Endothelial cell of umbilical vein (primary cell): ENCODE measurements around the gene URI1. TPM values are rescaled to one million over a fixed set of nuclear protein-coding genes. Genes with fewer than 3 reads are reported as not detected.

ENCODE experiments used
- BruUV-seq: library from RNA; stranded (reverse); fragments of 400-500 nt; replicated peaks from 2 replicates; lab custom pipeline; 2021; lab: Mats Ljungman, UMichigan
- CTCF ChIA-PET: fragments of 300-600, 350-600 bp; sonication (Branson Sonifier 250); formaldehyde crosslinking; loops from one replicate; lab custom pipeline; 2021; ENCODE audit warnings: antibody characterized with exemption, inconsistent platforms; lab: Charles Lee
- POLR2A ChIA-PET: fragments of 300-600, 350-600 bp; sonication (Branson Sonifier 250); formaldehyde crosslinking; loops from one replicate; lab custom pipeline; 2021; ENCODE audit warnings: antibody characterized with exemption, inconsistent platforms; lab: Charles Lee
- DNase-seq: peaks from one replicate; pipeline ENCODE4 v3.0.0-alpha.2; 2011; ENCODE audit warnings: low read depth, low spot score
- FAIRE-seq: peaks from 2 replicates; lab custom pipeline; 2011; peaks lifted over from hg19 to GRCh38; lab: Jason Lieb, UNC
- H2AFZ ChIP-seq: 2 replicates; pipeline ENCODE4 v1.6.0; 2012; ENCODE audit warnings: low read depth, low read length, control low read depth, inconsistent platforms
- H3K27ac ChIP-seq: 2 replicates; pipeline ENCODE4 v1.5.1; 2011; ENCODE audit warnings: low read depth, mild to moderate bottlenecking, control low read depth, low read length, moderate library complexity; ENCODE audit not compliant: insufficient read depth
- H3K27me3 ChIP-seq, 2 experiments: 2 replicates each; pipeline versions ENCODE4 v1.6.0 to v1.6.1; 2011; ENCODE audit warnings: low read length in 2 of 2, mixed read lengths in 1 of 2; ENCODE audit not compliant: control insufficient read depth in 2 of 2, insufficient read depth in 2 of 2
- H3K36me3 ChIP-seq, 2 experiments: 2 replicates in 1 of 2; 3 replicates in 1 of 2; pipeline ENCODE4 v1.5.1; 2011; ENCODE audit warnings: low read length in 2 of 2, mild to moderate bottlenecking in 1 of 2, moderate library complexity in 1 of 2; ENCODE audit not compliant: control insufficient read depth in 2 of 2, insufficient read depth in 2 of 2; ENCODE audit errors: extremely low read depth in 1 of 2
- H3K4me1 ChIP-seq: 3 replicates; pipeline ENCODE4 v1.5.1; 2011; ENCODE audit warnings: mild to moderate bottlenecking, low read length; ENCODE audit not compliant: control insufficient read depth, insufficient read depth; ENCODE audit errors: extremely low read depth
- H3K4me2 ChIP-seq: 2 replicates; pipeline ENCODE4 v1.6.1; 2011; ENCODE audit warnings: low read length, control low read depth, mixed read lengths; ENCODE audit not compliant: insufficient read depth
- H3K4me3 ChIP-seq, 3 experiments: fragments of 200-600 bp in 1 of 3; sonication (generic), shearing (Covaris generic) in 1 of 3; replicated peaks in 1 of 3; 2 replicates each; pipeline ENCODE4 v1.5.1; 2011 to 2016; ENCODE audit warnings: control low read depth in 3 of 3, low read length in 3 of 3, mild to moderate bottlenecking in 2 of 3, inconsistent platforms in 1 of 3, low read depth in 1 of 3, moderate library complexity in 1 of 3; ENCODE audit not compliant: insufficient read depth in 1 of 3
- H3K79me2 ChIP-seq: 2 replicates; pipeline ENCODE4 v1.6.0; 2012; ENCODE audit warnings: low read length, inconsistent platforms; ENCODE audit not compliant: control insufficient read depth, insufficient read depth
- H3K9ac ChIP-seq: replicated peaks from 2 replicates; pipeline ENCODE3; 2011; ENCODE audit warnings: low read length, control low read depth; ENCODE audit not compliant: insufficient read depth; ENCODE audit errors: extremely low read depth
- H3K9me1 ChIP-seq: replicated peaks from 3 replicates; pipeline ENCODE4 v1.6.0; 2011; ENCODE audit warnings: mild to moderate bottlenecking, low read length; ENCODE audit not compliant: control insufficient read depth, insufficient read depth; ENCODE audit errors: extremely low read depth
- H3K9me3 ChIP-seq: replicated peaks from 2 replicates; pipeline ENCODE4 v1.5.1; 2012; ENCODE audit warnings: low read length, inconsistent platforms; ENCODE audit not compliant: control insufficient read depth, insufficient read depth
- H4K20me1 ChIP-seq: replicated peaks from 2 replicates; pipeline ENCODE3; 2011; ENCODE audit warnings: mild to moderate bottlenecking, low read length; ENCODE audit not compliant: control insufficient read depth, insufficient read depth; ENCODE audit errors: extremely low read depth
- CTCF ChIP-seq, 2 donors: IDR thresholded peaks; 1 replicate in 1 of 2; 2 replicates in 1 of 2; pipeline ENCODE4 v1.5.1; 2011; ENCODE audit warnings: low read length in 2 of 2, mild to moderate bottlenecking in 2 of 2, moderate library complexity in 2 of 2, control low read depth in 1 of 2, inconsistent platforms in 1 of 2, low read depth in 1 of 2; ENCODE audit not compliant: insufficient read depth in 1 of 2; ENCODE audit errors: extremely low read depth in 1 of 2
- EZH2 ChIP-seq: IDR thresholded peaks from 2 replicates; pipeline ENCODE4 v1.6.1; 2012; ENCODE audit warnings: borderline replicate concordance, low read depth, mild to moderate bottlenecking, moderate library complexity, low read length, inconsistent platforms; ENCODE audit not compliant: severe bottlenecking
- FOS ChIP-seq: IDR thresholded peaks from 2 replicates; pipeline ENCODE4 v1.6.1; 2011; ENCODE audit warnings: mild to moderate bottlenecking, low read length, moderate library complexity, borderline replicate concordance; ENCODE audit not compliant: insufficient read depth
- GATA2 ChIP-seq: IDR thresholded peaks from 2 replicates; pipeline ENCODE4 v1.7.0; 2011; ENCODE audit warnings: low read depth, mild to moderate bottlenecking, moderate library complexity, mixed read lengths, low read length; ENCODE audit not compliant: insufficient read length, insufficient read depth
- JUN ChIP-seq: IDR thresholded peaks from 2 replicates; pipeline ENCODE4 v1.6.1; 2011; ENCODE audit warnings: borderline replicate concordance, low read depth; ENCODE audit not compliant: insufficient read length, insufficient read depth
- MAX ChIP-seq: IDR thresholded peaks from 2 replicates; pipeline ENCODE4 v1.6.1; 2011; ENCODE audit not compliant: insufficient read depth, insufficient read length
- MYC ChIP-seq: IDR thresholded peaks from one replicate; pipeline ENCODE4 v1.6.1; 2011; ENCODE audit warnings: mild to moderate bottlenecking, low read depth, low read length
- POLR2A ChIP-seq: IDR thresholded peaks from 2 replicates; pipeline ENCODE4 v1.6.1; 2012; ENCODE audit warnings: low read depth, mild to moderate bottlenecking, control low read depth, low read length
- POLR2AphosphoS5 ChIP-seq: IDR thresholded peaks from 2 replicates; pipeline ENCODE4 v1.6.1; 2012; ENCODE audit warnings: low read depth, mild to moderate bottlenecking, control low read depth, low read length, moderate library complexity; ENCODE audit not compliant: insufficient read depth
- dilution Hi-C: fragments of 300-500 bp; cut with MboI; formaldehyde crosslinking; loops from one replicate; pipeline ENCODE4 v1.15.0; 2019; ENCODE audit warnings: low sequenced_read_pairs; ENCODE audit not compliant: extremely low pct_ligation_motif_present
- intact Hi-C: fragments of 100-400 bp; cut with micrococcal nuclease; formaldehyde crosslinking; loops from one replicate; pipeline ENCODE4 v1.10.0; 2022
- polyA plus RNA-seq, 4 experiments: library from polyadenylated mRNA; depleted of rRNA in 3 of 4; stranded (reverse) in 3 of 4; unstranded in 1 of 4; fragments of >200 nt; gene quantifications; 2 replicates each; pipeline versions ENCODE4 v1.2.1 to v1.2.3, GENCODE V29; 2011 to 2012; ENCODE audit warnings: missing spikeins in 1 of 4
- total RNA-seq: library from RNA; stranded (reverse); gene quantifications from 2 replicates; pipeline ENCODE4 v1.2.3, GENCODE V29; 2021

The URI1 gene
- total and polyA plus RNA-seq, 2 donors (not counting 3 experiments of a cell fraction or from before 2014, with no cell fraction given), result 12.8 to 28.9 TPM

- ChIA-PET POLR2A (no interaction called here), CTCF (no interaction called here)
- H3K4me1 ChIP-seq, result no peaks in the 10 kb centered on the region
- no peaks in the 10 kb centered on the region for H3K9me3 ChIP-seq
- intact Hi-C loops (no loop called here), dilution Hi-C loops (no loop called here)
- H3K9ac ChIP-seq, result no peak overlapping the region
- no peaks in the 10 kb centered on the region for H3K36me3 ChIP-seq
- no peak overlapping the region for H3K4me3 ChIP-seq
- no peaks in the 10 kb centered on the region for H3K79me2 ChIP-seq
- FAIRE-seq (no peak), DNase-seq (no peak)
- no peak overlapping the region for H3K27ac ChIP-seq
- no peak overlapping the region for H3K4me2 ChIP-seq
- no peak overlapping the region for H2AFZ ChIP-seq
- BruUV-seq, result no TSS peak
- H3K9me1 ChIP-seq, result no peaks in the 10 kb centered on the region
- TF ChIP-seq FOS (no peak), MYC (no peak), CTCF (IDR thresholded peaks at IDR 0.05; ENCODE audit: extremely low read depth in 1 of 2, insufficient read depth in 1 of 2, low read depth in 1 of 2, low read length in 2 of 2) (no peak), POLR2A (no peak), POLR2AphosphoS5 (no peak), MAX (no peak), GATA2 (no peak), EZH2 (no peak), JUN (no peak)
- no peaks in the 10 kb centered on the region for H3K27me3 ChIP-seq
- no peaks in the 10 kb centered on the region for H4K20me1 ChIP-seq
Observed at GRCh38 chr19:30059741-30060457, 117.9 kb downstream of the URI1 start.
